ENCODE data around the gene CMTM8.
A peak's percentile ranks its signal among the peaks of the same experiment; 100 is the strongest.

CMTM8 gene

GRCh38 chr3:32320080-32320479 is 81.6 kb downstream of the CMTM8 start:
- ATAC-seq: no peak
- no peak for DNase-seq (ENCODE audit: low spot score in 2 of 2)
- no peak overlapping the region for H3K4me3 Mint-ChIP-seq
- no peak overlapping the region for H3K27ac Mint-ChIP-seq
- H3K4me1 Mint-ChIP-seq: no peaks in the 10 kb centered on the region
- no peaks in the 10 kb centered on the region for H3K9me3 Mint-ChIP-seq
- H3K36me3 Mint-ChIP-seq: no peaks in the 10 kb centered on the region

GRCh38 chr3:32321095-32321790 is 82.8 kb downstream of the CMTM8 start:
- no peak for ATAC-seq
- Mint-ChIP-seq H3K4me3 (no peak overlapping the region), H3K9me3 (no peaks in the 10 kb centered on the region), H3K36me3 (no peaks in the 10 kb centered on the region), H3K27ac (no peak overlapping the region), H3K4me1 (no peaks in the 10 kb centered on the region)
- DNase-seq (ENCODE audit: low spot score in 2 of 2): no peak

- Mint-ChIP-seq H3K4me3 (no peak overlapping the region), H3K4me1 (no peaks in the 10 kb centered on the region), H3K27ac (no peak overlapping the region), H3K36me3 (no peaks in the 10 kb centered on the region), H3K9me3 (no peaks in the 10 kb centered on the region)
- ATAC-seq (no peak), DNase-seq (ENCODE audit: low spot score in 2 of 2) (no peak)
These were observed 83.8 kb downstream of the CMTM8 start for GRCh38 chr3:32322311-32322710.

GRCh38 chr3:32323604-32324003 is 85.1 kb downstream of the CMTM8 start:
- no peak for ATAC-seq
- H3K4me1 Mint-ChIP-seq: no peaks in the 10 kb centered on the region

GRCh38 chr3:32325201-32325600 is 86.7 kb downstream of the CMTM8 start:
- Mint-ChIP-seq H3K36me3 (no peaks in the 10 kb centered on the region), H3K9me3 (no peaks in the 10 kb centered on the region), H3K4me3 (no peak overlapping the region), H3K4me1 (no peaks in the 10 kb centered on the region), H3K27ac (no peak overlapping the region)
- ATAC-seq (no peak), DNase-seq (ENCODE audit: low spot score in 2 of 2) (no peak)

More at GRCh38 chr3:32323604-32324003, 85.1 kb downstream of the CMTM8 start:
- Mint-ChIP-seq H3K4me3 (no peak overlapping the region), H3K9me3 (no peaks in the 10 kb centered on the region), H3K27ac (no peak overlapping the region), H3K36me3 (no peaks in the 10 kb centered on the region)
- no peak for DNase-seq (ENCODE audit: low spot score in 2 of 2)

- ATAC-seq (no peak), DNase-seq (ENCODE audit: low spot score in 2 of 2) (no peak)
- Mint-ChIP-seq H3K36me3 (no peaks in the 10 kb centered on the region), H3K27ac (no peak overlapping the region), H3K4me3 (no peak overlapping the region), H3K4me1 (no peaks in the 10 kb centered on the region), H3K9me3 (no peaks in the 10 kb centered on the region)
These were observed 87.4 kb downstream of the CMTM8 start for GRCh38 chr3:32325927-32326326.

GRCh38 chr3:32326795-32327194 is 88.3 kb downstream of the CMTM8 start:
- Mint-ChIP-seq H3K9me3 (no peaks in the 10 kb centered on the region), H3K36me3 (no peaks in the 10 kb centered on the region), H3K27ac (no peak overlapping the region), H3K4me1 (no peaks in the 10 kb centered on the region), H3K4me3 (no peak overlapping the region)
- DNase-seq (ENCODE audit: low spot score in 2 of 2) (no peak), ATAC-seq (no peak)

GRCh38 chr3:32334675-32335074 is 96.2 kb downstream of the CMTM8 start:
- H3K4me3 Mint-ChIP-seq: no peak overlapping the region
- ATAC-seq (peak; percentile 65), DNase-seq (ENCODE audit: low spot score in 2 of 2) (peak in 1 of 2 donors; percentile 56)
- H3K36me3 Mint-ChIP-seq: no peaks in the 10 kb centered on the region
- no peaks in the 10 kb centered on the region for H3K9me3 Mint-ChIP-seq
- H3K27ac Mint-ChIP-seq: no peak overlapping the region
- no peaks in the 10 kb centered on the region for H3K4me1 Mint-ChIP-seq

- H3K27ac Mint-ChIP-seq: no peak overlapping the region
These were observed 97.1 kb downstream of the CMTM8 start for GRCh38 chr3:32335365-32336112.

GRCh38 chr3:32336113-32336498 is 97.6 kb downstream of the CMTM8 start:
- H3K4me3 Mint-ChIP-seq: no peak overlapping the region
- H3K9me3 Mint-ChIP-seq: no peaks in the 10 kb centered on the region
- ATAC-seq: no peak
- H3K36me3 Mint-ChIP-seq: no peaks in the 10 kb centered on the region
- H3K4me1 Mint-ChIP-seq: no peaks in the 10 kb centered on the region
- no peak for DNase-seq (ENCODE audit: low spot score in 2 of 2)
- no peak overlapping the region for H3K27ac Mint-ChIP-seq

More at GRCh38 chr3:32335365-32336112, 97.1 kb downstream of the CMTM8 start:
- ATAC-seq (no peak), DNase-seq (ENCODE audit: low spot score in 2 of 2) (no peak)
- Mint-ChIP-seq H3K36me3 (no peaks in the 10 kb centered on the region), H3K4me3 (no peak overlapping the region), H3K9me3 (no peaks in the 10 kb centered on the region), H3K4me1 (no peaks in the 10 kb centered on the region)

GRCh38 chr3:32337505-32337904 is 99.0 kb downstream of the CMTM8 start:
- Mint-ChIP-seq H3K4me1 (no peaks in the 10 kb centered on the region), H3K4me3 (no peak overlapping the region), H3K9me3 (no peaks in the 10 kb centered on the region), H3K27ac (no peak overlapping the region), H3K36me3 (no peaks in the 10 kb centered on the region)
- ATAC-seq (no peak), DNase-seq (ENCODE audit: low spot score in 2 of 2) (no peak)

- Mint-ChIP-seq H3K36me3 (no peaks in the 10 kb centered on the region), H3K9me3 (no peaks in the 10 kb centered on the region), H3K4me3 (no peak overlapping the region), H3K4me1 (no peaks in the 10 kb centered on the region), H3K27ac (no peak overlapping the region)
- peak; percentile 67 for ATAC-seq
- no peak for DNase-seq (ENCODE audit: low spot score in 2 of 2)
These were observed 101.6 kb downstream of the CMTM8 start for GRCh38 chr3:32340039-32340438.

GRCh38 chr3:32340611-32341365 is 102.3 kb downstream of the CMTM8 start:
- DNase-seq (ENCODE audit: low spot score in 2 of 2): no peak
- H3K4me1 Mint-ChIP-seq: no peaks in the 10 kb centered on the region
- no peak overlapping the region for H3K27ac Mint-ChIP-seq
- H3K36me3 Mint-ChIP-seq: no peaks in the 10 kb centered on the region
- no peak for ATAC-seq
- H3K4me3 Mint-ChIP-seq: no peak overlapping the region
- H3K9me3 Mint-ChIP-seq: no peaks in the 10 kb centered on the region

GRCh38 chr3:32347343-32348125 is 109.1 kb downstream of the CMTM8 start:
- H3K36me3 Mint-ChIP-seq: no peaks in the 10 kb centered on the region
- no peak for DNase-seq (ENCODE audit: low spot score in 2 of 2)
- H3K27ac Mint-ChIP-seq: no peak overlapping the region
- no peaks in the 10 kb centered on the region for H3K9me3 Mint-ChIP-seq
- ATAC-seq: no peak
- H3K4me3 Mint-ChIP-seq: no peak overlapping the region
- no peaks in the 10 kb centered on the region for H3K4me1 Mint-ChIP-seq

GRCh38 chr3:32349184-32349583 is 110.7 kb downstream of the CMTM8 start:
- no peak overlapping the region for H3K4me3 Mint-ChIP-seq
- DNase-seq (ENCODE audit: low spot score in 2 of 2) (no peak), ATAC-seq (no peak)
- H3K9me3 Mint-ChIP-seq: no peaks in the 10 kb centered on the region
- H3K36me3 Mint-ChIP-seq: no peaks in the 10 kb centered on the region
- no peak overlapping the region for H3K27ac Mint-ChIP-seq
- no peaks in the 10 kb centered on the region for H3K4me1 Mint-ChIP-seq
